Measurements from ENCODE around the gene CHP1. TPM values are rescaled to one million over a fixed set of nuclear protein-coding genes. Genes with fewer than 3 reads are reported as not detected.
"Not testable (repeated sequence)": the region's sequence is repeated elsewhere in the genome, so short reads cannot be mapped to it uniquely, and the experiment has no call there.

The CHP1 gene
- polyA plus RNA-seq, 3 donors = 59.4 to 69.7 (median 62.5) TPM

GRCh38 chr15:41289953-41290352 lies 58.9 kb downstream of the CHP1 start:
- DNase-seq (ENCODE audit: low read depth in 3 of 3, low spot score in 2 of 3) = no peak

- no peak for DNase-seq (ENCODE audit: low read depth in 3 of 3, low spot score in 2 of 3)
Observed at GRCh38 chr15:41291065-41291631, 60.1 kb downstream of the CHP1 start.

- no peak for DNase-seq (ENCODE audit: low read depth in 3 of 3, low spot score in 2 of 3)
Observed at GRCh38 chr15:41292521-41292920, 61.5 kb downstream of the CHP1 start.

GRCh38 chr15:41301139-41301538 lies 70.1 kb downstream of the CHP1 start:
- DNase-seq (ENCODE audit: low read depth in 3 of 3, low spot score in 2 of 3) = not testable (repeated sequence)

GRCh38 chr15:41301587-41301986 lies 70.5 kb downstream of the CHP1 start:
- no peak for DNase-seq (ENCODE audit: low read depth in 3 of 3, low spot score in 2 of 3)

- no peak for DNase-seq (ENCODE audit: low read depth in 3 of 3, low spot score in 2 of 3)
Observed at GRCh38 chr15:41304149-41304770, 73.2 kb downstream of the CHP1 start.

GRCh38 chr15:41307679-41308078 lies 76.6 kb downstream of the CHP1 start:
- no peak for DNase-seq (ENCODE audit: low read depth in 3 of 3, low spot score in 2 of 3)

- DNase-seq (ENCODE audit: low read depth in 3 of 3, low spot score in 2 of 3) = no peak
Observed at GRCh38 chr15:41309226-41309905, 78.3 kb downstream of the CHP1 start.

- DNase-seq (ENCODE audit: low read depth in 3 of 3, low spot score in 2 of 3) = not testable (repeated sequence)
Observed at GRCh38 chr15:41320805-41321330, 89.8 kb downstream of the CHP1 start.

- no peak for DNase-seq (ENCODE audit: low read depth in 3 of 3, low spot score in 2 of 3)
Observed at GRCh38 chr15:41323611-41324010, 92.5 kb downstream of the CHP1 start.

- DNase-seq (ENCODE audit: low read depth in 3 of 3, low spot score in 2 of 3) = no peak
Observed at GRCh38 chr15:41331281-41331680, 100.2 kb downstream of the CHP1 start.

Other genes starting within 250 kb of the CHP1 start
- gene INO80, start 115.0 kb upstream of the CHP1 start, polyA plus RNA-seq (ENCODE audit: insufficient read length in 3 of 3) = 10 to 100 TPM; 23.4 to 25.8 (median 23.5) TPM
- gene EXD1, start 511 bp upstream of the CHP1 start, polyA plus RNA-seq (ENCODE audit: insufficient read length in 3 of 3) = not detected
- gene OIP5, start 101.3 kb downstream of the CHP1 start, polyA plus RNA-seq (ENCODE audit: insufficient read length in 3 of 3) = 10 to 100 TPM in 1 of 3 donors, 1 to 10 TPM in 2; 8.8 to 10.3 (median 9.0) TPM
- gene NUSAP1, start 101.6 kb downstream of the CHP1 start, polyA plus RNA-seq (ENCODE audit: insufficient read length in 3 of 3) = 100 to 1,000 TPM in 1 of 3 donors, 10 to 100 TPM in 2; 94.7 to 112 (median 98.3) TPM
- gene NDUFAF1, start 171.2 kb downstream of the CHP1 start, polyA plus RNA-seq (ENCODE audit: insufficient read length in 3 of 3) = 10 to 100 TPM; 26.0 to 28.2 (median 27.2) TPM
- gene RTF1, start 185.8 kb downstream of the CHP1 start, polyA plus RNA-seq (ENCODE audit: insufficient read length in 3 of 3) = 10 to 100 TPM; 67.2 to 70.0 (median 67.6) TPM